ENCODE data around the gene EZR.

Gene EZR

DNA sequence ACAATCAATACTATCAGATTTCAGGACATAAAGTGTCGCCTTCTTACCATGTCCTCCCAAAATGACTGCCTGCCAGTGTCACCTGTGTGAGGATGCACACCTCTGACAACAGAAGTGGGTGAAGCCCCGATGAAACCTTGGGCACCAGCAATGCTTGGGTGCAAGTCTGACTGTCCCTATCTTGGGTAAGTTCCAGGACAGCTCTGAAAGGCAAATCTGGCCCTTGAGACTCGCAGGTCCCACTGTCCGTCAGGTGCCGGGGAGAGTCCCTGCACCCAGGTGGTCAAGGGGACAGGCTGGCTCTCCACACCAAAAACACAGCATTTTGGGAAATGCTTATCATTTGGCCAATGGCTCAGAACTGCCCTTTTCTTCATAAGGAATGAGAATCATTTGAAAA lies 43.3 kb downstream of the EZR start:
- DNase-seq (ENCODE audit: low spot score) = no peak

DNA sequence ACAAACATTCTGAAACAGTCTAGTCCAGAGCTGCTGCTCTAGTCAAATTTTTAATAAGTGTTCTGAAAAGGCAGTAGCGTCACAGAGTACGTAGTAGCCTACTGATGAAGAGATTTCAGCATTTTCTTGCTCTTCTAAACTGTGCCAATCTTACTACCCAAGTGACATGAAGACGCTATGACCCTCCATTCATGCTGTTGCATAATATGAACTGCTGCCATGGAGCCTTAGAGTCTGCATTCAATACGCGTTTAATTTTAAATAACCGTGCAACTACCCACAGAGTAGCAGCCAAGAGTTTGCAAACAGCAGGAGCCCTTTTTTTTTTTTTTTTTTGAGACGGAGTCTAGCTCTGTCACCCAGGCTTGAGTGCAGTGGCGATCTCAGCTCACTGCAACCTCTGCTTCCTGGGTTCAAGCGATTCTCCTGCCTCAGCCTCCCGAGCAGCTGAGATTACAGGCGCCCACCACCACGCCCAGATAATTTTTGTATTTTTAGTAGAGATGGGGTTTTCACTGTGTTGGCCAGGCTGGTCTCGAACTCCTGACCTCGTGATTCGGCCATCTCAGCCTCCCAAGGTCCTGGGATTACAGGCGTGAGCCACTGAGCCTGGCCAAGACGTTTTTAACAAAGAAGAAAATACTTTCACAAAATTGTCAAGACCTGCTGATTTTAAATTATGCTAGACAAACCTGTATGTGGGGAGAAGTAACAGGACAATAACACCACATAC lies 44.3 kb downstream of the EZR start:
- DNase-seq (ENCODE audit: low spot score) = no peak

DNA sequence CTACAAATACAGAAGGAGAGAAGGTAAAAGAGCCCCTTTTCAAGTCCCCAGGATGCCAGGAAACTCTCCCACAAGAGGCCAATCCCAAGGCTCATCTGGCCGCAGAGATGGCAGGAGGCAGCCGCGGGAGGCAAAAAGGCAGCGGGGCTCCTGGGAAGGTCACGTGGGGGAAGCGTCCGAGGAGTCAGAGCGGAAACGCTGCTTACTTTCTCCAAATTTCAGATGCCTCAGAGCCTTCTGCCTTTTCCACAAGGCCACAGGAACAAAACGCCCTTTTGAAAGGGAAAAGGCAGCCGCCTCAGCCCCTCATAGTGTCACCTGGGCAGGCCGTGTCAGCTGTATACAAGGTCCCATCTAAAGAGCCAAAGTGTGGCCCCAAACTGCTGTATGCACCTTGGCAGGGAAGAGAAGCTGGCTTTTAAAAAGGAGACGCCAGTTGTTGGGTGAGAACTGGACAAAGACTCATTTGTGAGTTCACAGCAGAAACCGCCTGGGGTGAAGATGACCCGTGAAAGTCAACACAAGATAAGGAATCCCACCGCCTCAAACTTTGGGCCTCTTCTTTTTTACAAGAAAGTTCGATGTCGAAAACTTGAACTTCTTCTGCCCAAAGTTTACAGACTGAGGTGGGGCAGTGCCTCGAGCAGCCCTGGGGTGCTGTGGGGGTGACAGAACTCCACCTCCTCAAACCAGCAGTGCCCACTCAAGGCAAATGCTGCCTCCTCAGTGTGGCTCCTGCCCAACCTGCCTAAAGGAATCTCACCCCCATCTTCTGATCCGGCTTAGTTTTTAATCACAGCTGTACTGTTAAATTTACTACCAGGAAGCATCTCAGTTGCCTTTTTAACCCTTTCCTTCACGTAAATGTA lies 45.4 kb downstream of the EZR start:
- DNase-seq (ENCODE audit: low spot score) = no peak

DNA sequence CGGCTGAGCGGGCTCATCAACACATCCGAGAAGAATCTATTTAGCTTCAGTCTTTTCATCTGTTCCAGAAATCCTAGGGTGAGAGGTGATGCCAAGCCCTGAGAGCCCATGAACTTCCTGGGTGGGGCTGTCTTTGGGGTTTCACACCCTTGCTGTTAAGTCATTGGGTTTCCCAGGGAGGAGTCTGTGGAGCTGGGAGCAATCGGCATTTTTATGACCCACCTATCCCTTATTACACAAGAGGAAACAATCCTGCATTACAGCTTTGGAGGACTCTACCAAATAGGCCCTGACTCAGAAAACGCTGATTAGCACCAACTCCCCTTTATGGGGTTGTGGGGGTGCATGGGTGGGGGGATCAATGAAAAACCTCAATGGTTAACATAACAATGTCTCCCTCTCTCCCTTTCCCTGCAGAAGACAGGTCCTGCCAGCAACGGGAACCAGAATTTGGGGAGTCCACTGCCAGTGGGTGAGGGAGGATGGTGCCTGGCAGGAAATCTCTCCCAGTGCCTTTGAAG lies 46.3 kb downstream of the EZR start:
- no peak for DNase-seq (ENCODE audit: low spot score)

DNA sequence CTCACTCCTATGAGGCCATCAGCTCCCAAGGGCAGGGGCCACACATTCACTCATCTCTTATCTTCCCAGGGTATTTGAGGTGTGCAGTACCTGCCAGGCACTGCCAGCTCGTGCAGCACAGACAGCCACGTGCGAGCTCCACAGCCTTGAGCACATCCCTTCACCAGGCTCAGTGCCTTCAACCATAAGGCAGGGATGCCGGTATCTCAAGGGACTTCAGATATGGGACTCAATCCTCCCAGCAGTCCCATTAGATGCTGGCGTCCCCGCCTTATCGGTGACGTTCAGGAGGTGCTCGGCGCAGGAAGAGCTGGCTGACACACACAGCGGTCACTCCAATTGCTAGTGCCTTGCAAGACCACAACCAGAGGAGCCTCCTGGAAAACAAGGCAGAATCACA lies 47.0 kb downstream of the EZR start:
- no peak for DNase-seq (ENCODE audit: low spot score)

DNA sequence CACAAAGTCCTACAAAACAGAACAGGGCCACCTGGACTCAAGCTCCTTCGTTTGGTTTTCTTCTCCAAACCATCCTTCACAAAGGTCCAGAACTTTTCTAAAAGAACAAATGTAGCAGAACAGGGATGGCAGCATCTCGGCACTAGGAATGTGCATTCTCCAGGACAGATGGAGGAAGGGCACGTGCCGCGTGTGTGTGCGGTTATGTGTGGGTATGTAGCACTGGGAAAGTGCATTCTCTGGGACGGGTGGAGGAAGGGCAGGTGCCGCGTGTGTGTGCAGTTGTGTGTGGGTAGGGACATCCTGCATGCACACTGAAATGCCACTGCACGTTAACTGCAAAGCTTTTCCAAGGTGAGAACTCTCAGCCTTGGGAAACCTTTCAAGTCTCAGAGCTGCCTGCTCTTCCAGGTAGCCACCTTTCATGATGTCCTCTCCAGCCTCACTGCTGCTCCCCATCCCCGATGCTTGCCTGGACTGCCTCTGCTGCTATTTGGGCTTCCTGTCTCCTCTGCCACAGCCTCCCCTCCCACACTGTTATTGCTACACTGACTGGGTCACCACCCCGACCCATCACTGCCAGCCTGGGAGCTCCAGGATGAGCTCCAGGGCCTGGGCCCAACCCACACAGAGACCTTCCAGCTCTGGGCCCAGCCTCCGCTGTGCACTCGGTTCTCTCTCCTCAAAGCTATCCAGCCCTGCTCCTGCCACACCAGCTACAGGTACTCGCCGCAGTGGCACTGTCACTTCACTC lies 47.6 kb downstream of the EZR start:
- no peak for DNase-seq (ENCODE audit: low spot score)

DNA sequence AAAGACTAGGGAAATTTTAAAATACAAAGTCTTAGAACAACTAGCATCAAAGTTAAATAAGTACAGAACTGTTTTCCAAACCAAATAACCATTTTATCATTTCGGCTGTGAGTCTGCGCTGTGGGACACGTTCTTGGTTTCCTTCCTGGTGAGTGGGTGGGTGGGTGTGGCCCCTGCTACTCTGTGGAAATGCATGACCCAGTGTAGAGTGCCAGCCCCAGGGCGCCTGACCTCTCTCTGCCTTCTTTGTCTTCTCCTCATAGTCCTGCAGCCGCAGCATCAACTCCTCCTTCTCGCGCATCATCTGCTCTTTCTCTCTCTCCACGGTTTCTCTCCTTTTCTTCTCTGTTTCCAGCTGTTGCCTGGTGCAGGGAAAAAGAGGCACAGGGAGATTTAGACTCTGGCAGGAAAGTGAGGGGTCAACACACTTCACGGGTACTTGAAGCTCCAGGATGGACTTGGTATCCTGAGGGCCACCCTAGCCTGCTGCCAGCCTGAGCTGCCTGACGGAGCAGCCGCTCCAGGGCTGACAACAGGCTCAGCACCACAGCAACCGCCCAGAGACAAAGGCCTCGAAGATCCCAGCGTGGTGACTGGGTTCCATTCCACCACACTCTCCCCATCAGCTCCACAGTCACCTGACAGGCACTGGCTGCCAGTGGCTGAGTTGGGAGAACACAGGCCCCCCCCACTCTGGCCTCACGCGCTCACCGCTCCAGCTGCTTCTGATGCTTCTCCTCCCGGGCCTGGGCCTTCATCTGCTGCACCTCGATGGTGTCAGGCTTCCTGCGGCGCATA lies 48.4 kb downstream of the EZR start:
- no peak for DNase-seq (ENCODE audit: low spot score)

DNA sequence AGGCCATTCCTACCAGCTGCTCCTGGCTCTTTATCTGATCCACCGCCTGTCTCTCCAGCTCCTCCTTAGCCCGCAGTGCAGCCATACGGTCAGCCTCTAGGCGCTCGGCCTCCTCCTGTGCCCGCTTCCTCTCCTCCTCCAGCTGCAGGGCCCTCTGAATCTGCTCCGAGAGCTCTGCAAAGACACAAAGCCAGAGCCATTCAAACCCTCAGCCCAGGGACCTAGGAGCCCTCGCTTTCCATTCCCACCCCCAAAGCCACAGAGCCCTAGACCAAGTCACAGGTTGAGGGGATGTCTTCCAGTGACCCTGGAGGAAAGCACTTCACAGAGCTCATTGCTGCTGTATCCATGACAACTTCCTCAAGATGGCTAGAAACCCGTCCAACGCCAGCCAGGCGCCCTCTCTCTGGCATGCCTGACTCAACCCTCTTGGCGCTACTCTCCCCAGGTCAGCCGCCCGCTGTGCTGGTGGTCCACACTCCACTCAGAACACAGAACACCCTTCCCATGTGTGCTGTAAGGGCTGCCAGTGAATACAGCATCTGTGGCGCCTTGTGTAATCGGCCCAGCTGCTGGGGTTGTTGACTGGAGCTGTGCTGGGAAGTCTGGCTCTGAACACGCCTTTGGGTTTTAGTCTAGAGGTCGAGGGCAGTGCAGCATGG lies 49.3 kb downstream of the EZR start:
- DNase-seq (ENCODE audit: low spot score) = no peak

DNA sequence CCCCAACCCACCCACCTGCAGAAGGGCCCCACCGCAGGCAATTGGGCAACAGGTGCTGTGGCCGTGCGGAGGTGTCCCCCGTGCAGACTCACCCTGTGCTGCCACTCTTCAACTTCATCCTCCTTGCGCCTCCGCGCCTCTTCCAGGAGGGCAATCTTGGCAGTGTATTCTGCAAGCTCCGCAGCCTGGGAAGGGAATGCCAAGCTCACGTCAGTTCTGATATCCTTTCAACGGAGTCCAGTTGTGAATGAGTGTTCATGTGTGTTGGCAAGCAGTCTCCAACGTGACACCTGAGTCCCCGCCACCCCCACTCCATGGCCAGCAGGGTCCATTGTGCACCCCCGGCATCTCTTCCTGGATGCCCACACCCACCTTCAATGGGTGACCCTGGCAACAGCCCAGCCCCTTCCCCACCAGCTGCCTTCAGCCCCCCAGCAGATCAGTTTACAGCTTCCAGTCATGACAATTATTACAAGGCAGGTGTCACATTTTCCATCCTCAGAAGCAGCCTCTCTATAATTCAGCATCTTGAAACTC lies 49.9 kb downstream of the EZR start:
- no peak for DNase-seq (ENCODE audit: low spot score)

DNA sequence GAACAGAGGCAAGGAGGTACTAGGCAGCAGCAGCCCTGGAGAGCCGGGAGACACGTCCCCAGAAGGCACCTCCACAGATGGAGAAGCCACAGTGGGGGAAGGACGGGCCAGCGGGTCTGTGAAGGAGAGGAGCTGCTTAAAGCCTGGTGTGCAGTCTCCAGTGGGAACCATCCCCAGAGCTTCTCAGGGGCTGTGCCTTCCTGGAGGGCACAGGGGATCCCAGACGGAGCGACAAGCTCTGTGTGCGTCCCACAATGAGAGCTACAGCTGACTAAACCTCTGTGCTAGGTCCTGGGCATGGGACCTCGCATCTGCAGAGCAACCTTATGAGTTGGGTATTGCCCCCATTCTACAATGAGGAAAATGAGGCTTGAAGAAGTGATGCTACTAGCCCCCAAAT lies 50.7 kb downstream of the EZR start:
- DNase-seq (ENCODE audit: low spot score) = no peak

DNA sequence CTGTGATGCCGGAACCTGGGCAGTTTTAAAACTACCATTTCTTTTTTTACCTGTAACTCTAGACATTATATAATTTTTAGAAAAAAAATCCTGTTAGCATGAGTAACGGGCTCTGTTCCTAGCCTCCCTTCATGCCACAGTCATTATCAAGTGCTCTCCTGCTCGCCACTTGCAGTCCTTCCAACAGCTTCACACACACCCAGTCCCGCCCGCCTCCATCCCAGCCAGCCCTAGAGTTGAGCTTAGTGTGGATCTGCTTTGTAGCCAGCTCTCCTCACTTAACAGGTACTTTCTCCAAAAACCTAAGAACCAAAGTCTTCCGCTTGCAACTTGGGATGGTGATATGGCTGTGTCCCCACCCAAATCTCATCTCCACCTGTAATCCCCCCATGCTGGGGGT lies 51.5 kb downstream of the EZR start:
- no peak for DNase-seq (ENCODE audit: low spot score)

DNA sequence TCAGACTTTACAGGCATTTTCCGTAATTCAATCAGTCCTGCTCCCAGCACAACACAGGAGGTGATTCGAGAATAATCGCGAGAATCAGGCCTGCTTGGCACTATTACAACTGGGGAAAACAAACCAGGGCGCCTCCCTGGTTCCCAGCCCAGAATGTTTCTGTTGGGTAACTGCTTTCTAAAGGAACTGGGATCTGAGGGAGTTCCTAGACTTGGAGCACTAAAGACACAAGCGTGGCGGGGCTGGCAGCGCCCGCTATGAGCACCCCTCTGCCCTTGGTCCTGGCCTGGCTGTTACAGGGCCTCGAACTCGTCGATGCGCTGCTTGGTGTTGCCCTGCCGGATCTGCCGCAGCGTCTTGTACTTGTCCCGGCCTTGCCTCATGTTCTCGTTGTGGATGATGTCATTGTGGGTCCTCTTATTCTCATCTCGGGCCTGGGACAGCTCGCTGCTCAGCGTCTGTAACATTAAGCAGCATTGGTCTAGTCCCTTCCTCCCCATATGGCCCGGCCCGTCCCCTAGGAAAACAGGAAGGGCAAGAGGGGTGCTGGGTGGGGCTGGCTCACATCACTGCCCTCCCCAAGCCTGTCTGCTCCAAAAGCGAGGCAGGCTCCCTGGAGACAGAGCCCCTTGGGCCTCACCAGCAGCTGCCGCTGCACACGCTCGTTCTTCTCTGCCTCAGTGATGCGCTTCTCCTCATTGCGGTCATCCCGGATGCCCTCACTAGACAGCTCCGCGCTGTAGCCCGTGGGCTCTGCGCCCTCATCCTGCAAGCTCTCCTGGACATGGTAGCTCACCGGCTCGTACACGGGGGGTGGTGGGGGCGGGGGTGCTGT lies 52.3 kb downstream of the EZR start:
- no peak for DNase-seq (ENCODE audit: low spot score)

DNA sequence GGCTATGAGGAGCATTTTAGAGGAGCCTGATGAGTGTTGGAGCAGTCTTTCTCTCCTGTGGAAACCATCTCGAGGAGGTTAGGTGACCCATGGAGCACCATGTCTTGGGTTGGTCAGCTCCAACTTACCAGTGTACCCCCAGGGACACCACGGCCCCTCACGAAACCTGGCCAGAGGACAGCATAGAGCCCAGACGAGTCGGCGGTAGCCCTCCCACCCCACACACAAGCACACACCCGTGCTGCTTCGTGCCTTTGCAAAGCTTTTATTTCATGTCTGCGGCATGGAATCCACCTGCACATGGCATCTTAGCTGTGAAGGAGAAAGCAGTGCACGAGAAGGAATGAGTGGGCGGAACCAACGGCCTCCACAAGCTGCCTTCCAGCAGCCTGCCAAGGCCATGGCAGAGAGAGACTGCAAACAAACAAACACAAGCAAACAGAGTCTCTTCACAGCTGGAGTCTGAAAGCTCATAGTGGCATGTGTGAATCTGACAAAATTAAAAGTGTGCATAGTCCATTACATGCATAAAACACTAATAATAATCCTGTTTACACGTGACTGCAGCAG lies 53.6 kb downstream of the EZR start:
- DNase-seq (ENCODE audit: low spot score) = no peak

DNA sequence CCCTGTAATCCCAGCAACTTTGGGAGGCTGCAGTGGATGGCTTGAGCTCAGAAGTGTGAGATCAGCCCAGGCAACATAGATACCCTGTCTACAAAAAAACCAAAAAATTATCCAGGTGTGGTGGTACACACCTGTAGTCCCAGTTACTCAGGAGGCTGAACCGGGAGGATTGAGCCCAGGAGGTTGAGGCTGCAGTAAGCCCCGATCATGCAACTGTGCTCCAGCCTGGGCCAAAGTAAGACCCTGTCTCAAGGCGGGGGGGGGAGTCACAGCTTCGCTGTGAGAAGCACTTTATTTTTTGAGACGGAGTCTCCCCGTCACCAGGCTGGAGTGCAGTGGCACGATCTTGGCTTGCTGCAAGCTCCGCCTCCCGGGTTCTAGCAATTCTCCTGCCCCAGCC lies 54.2 kb downstream of the EZR start:
- DNase-seq (ENCODE audit: low spot score) = no peak

DNA sequence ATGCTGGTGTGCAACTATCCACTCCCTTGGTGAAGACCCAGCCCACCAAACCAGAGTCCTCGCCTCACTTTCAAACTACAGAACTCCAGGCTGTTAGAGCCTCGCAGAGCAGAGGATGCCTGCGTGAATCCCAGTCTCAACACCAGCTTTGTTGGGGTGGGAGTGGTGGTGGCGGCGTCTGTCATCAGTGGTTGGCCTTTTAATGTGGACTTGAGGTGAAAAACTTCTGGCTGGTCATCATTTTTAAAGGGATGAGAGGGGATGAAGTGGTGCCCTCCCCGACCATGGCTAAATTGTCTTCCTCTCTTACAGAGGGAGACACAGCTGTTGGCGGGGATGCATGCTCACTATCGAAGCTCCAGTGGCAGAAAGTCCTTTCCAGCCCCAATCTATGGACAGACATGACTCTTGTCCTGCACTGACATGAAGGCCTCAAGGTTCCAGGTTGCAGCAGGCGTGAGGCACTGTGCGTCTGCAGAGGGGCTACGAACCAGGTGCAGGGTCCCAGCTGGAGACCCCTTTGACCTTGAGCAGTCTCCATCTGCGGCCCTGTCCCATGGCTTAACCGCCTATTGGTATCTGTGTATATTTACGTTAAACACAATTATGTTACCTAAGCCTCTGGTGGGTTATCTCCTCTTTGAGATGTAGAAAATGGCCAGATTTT lies 54.9 kb downstream of the EZR start:
- no peak for DNase-seq (ENCODE audit: low spot score)

DNA sequence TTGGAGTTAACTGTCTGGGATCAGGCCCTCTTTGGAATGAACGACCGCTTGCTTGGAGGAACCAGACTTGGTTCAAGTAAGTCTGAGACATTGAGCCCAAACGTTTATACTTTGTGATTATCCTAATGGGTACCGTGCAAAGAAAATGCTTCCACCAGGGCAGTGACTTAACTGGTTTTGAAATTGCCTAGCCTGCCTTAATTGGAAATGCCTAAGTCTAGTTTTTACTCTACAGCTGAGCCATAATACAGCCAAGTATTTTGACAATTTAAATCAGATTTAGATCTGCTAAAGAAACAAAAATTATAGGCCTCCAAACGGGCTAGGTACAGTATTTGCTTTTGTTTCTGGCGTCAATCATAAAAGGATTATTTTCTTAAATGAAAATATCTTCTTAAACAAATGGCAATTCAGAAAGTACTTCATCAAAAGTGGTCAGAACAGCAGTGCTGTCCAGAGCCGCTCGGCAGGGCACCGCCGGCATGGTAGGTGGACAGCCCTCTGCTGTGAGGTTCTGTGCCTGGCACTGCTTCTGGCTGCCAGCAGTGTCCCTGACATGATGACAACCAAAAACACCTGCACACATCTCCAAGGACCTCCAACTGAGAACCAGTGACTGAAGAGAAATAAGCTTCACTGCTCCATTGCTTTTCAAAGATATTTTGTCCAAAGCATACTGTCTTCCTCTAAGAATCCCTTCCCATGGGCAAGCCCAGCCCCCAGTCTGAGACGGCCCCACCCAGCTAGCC lies 55.6 kb downstream of the EZR start:
- DNase-seq (ENCODE audit: low spot score) = no peak

DNA sequence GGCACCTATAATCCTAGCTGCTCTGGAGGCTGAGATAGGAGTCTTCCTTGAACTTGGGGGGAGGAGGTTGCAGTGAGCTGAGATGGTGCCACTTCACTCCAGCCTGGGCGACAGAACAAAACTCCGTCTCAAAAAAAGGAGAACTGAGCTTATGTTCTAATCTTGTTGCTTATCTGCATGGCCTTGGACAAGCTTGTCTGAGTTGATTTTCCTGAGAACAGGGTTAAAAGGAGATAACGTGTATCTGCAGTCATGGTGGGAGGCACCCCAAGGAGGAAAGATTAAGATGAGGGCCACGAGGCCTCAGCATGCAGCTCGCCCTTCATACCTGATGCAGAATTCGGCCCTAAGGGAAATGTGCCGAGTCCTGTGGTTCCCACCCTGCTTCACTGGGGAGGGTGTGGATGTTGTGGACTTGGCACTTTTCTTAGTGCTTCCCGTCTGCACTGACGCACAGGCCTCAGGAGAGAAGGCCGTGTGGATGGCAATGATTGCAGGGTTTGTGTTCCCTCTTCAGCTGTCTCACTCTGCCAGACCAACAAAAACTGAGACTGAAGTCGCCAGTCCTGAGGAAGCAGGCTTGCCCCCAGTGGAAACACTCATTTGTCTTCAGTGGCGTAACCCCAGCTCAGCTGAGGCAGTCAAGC lies 56.3 kb downstream of the EZR start:
- DNase-seq (ENCODE audit: low spot score) = no peak

DNA sequence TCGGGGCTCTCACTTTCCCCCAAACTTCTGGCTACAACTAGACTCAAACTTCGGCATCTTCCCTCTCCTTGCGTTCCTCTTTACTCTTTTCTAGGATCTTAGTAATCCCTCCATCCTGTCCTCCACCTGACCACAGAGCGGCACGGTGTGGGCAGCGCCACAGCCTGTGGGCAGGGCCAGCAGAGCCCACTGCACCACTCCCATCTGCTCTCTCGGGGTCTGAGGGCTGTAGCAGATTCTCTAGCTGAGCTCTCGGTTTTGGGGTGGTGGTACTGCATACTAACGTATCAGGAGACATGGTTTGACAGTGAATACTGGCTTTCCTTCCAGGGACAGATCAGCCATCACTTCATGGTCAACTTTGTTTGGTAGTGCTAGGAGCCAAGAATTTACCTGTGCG lies 57.4 kb downstream of the EZR start:
- DNase-seq (ENCODE audit: low spot score) = no peak

All from AG08396 (cell line).